SJSA1 (cell line): Measurements from ENCODE around the gene KCNH1. TPM values are rescaled to one million over a fixed set of nuclear protein-coding genes. Genes with fewer than 3 reads are reported as not detected.

Source experiments
- DNase-seq, 2 experiments: peaks; one replicate each; pipeline ENCODE4 v3.0.0-alpha.2; 2015 to 2020; ENCODE audit warnings: low spot score in 2 of 2, low read depth in 1 of 2
- H3K27ac ChIP-seq: fragments of 250-450 bp; sonication (Bioruptor Pico); 2 replicates; pipeline ENCODE4 v1.5.1; 2020; ENCODE audit warnings: mild to moderate bottlenecking, moderate library complexity
- H3K27me3 ChIP-seq: fragments of 250-450 bp; sonication (Bioruptor Pico); replicated peaks from 2 replicates; pipeline ENCODE4 v1.5.1; 2020; ENCODE audit warnings: mild to moderate bottlenecking, moderate library complexity
- H3K36me3 ChIP-seq: fragments of 250-450 bp; sonication (Bioruptor Pico); 2 replicates; pipeline ENCODE4 v1.5.1; 2020; ENCODE audit warnings: mild to moderate bottlenecking
- H3K4me1 ChIP-seq: fragments of 250-450 bp; sonication (Bioruptor Pico); replicated peaks from 2 replicates; pipeline ENCODE4 v1.6.1; 2021; ENCODE audit warnings: mild to moderate bottlenecking
- H3K4me3 ChIP-seq: fragments of 250-450 bp; sonication (Bioruptor Pico); 2 replicates; pipeline ENCODE4 v1.5.1; 2020; ENCODE audit warnings: mild to moderate bottlenecking
- H3K9me3 ChIP-seq: fragments of 250-450 bp; sonication (Bioruptor Pico); replicated peaks from 2 replicates; pipeline ENCODE4 v1.5.1; 2020; ENCODE audit warnings: mild to moderate bottlenecking
- total RNA-seq: library from RNA; depleted of rRNA; stranded (reverse); fragments of >200 nt; shearing (Covaris generic); gene quantifications from 2 replicates; pipeline ENCODE4 v1.2.3, GENCODE V29; 2014

KCNH1 gene
- total RNA-seq, 1 experiment from 2014 or later: 0.58 TPM

DNA sequence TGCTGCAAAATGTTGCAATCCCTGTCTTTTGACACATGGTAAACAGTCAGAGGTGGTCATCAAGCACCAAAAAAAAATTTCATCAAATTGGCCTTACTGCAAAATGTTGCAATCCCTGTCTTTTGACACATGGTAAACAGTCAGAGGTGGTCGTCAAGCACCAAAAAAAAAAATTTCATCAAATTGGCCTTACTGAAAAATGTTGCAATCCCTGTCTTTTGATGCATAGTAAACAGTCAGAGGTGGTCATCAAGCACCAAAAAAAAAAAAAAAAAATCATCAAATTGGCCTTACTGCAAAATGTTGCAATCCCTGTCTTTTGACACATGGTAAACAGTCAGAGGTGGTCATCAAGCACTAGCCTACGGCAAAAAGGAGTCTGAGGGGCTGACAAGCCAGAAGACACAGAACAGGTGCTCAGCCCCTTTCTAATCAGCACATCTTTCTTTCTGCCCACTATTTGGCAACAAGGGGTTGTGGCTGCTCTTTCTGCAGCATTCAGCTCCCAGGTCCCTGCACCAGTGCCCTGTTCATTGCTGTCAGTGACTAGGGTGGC is 223.8 kb downstream of the KCNH1 start:
- H3K27ac ChIP-seq: no peak overlapping the region
- DNase-seq: no peak
- no peaks in the 10 kb centered on the region for H3K4me1 ChIP-seq
- no peaks in the 10 kb centered on the region for H3K36me3 ChIP-seq
- no peak overlapping the region for H3K4me3 ChIP-seq
- no peaks in the 10 kb centered on the region for H3K9me3 ChIP-seq
- H3K27me3 ChIP-seq: peaks cover 3% of the 10 kb centered on the region; the same call in 1 of the 2 replicates

- Histone ChIP-seq H3K4me1 (no peaks in the 10 kb centered on the region), H3K27me3 (peaks cover 3% of the 10 kb centered on the region; the same call in 1 of the 2 replicates), H3K27ac (no peak overlapping the region), H3K4me3 (no peak overlapping the region), H3K36me3 (no peaks in the 10 kb centered on the region), H3K9me3 (no peaks in the 10 kb centered on the region)
- no peak for DNase-seq
These were observed 225.2 kb downstream of the KCNH1 start for GRCh38 chr1:210908791-210909190.

- Histone ChIP-seq H3K9me3 (no peaks in the 10 kb centered on the region), H3K4me1 (no peaks in the 10 kb centered on the region), H3K27ac (no peak overlapping the region), H3K4me3 (no peak overlapping the region), H3K36me3 (no peaks in the 10 kb centered on the region), H3K27me3 (peaks cover 3% of the 10 kb centered on the region; the same call in 1 of the 2 replicates)
- no peak for DNase-seq
These were observed 225.7 kb downstream of the KCNH1 start for GRCh38 chr1:210908257-210908656.

DNA sequence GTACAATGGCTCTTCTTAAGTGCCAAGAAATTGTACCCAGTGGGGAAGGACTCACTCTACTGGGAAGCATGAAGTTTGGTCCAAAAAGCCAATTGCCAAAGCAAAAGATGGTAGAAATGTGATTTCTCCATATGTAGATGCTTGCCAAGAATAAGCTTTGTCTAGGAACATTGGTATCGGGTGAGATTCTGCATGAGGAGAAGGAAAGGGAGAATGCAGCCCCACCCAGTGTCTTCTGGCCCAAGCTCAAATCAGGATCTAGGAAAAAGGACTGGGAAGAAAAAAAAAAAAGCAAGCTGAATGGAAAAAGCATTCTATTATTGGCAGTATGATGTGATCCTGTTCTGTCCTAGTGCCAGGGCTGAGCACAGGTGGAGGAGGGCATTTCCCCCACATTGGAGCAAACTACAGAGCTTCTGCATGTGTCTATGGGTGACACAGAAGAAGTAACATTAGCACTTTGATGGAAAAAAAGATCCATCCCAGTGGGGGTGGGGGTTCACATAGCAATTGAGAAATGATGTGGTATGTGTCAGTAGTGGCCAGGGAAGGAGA is 226.6 kb downstream of the KCNH1 start:
- Histone ChIP-seq H3K9me3 (no peaks in the 10 kb centered on the region), H3K27me3 (peaks cover 3% of the 10 kb centered on the region; the same call in 1 of the 2 replicates), H3K36me3 (no peaks in the 10 kb centered on the region), H3K4me3 (no peak overlapping the region), H3K27ac (no peak overlapping the region), H3K4me1 (no peaks in the 10 kb centered on the region)
- no peak for DNase-seq

GRCh38 chr1:210905944-210906453 is 227.9 kb downstream of the KCNH1 start:
- DNase-seq: no peak
- Histone ChIP-seq H3K36me3 (no peaks in the 10 kb centered on the region), H3K9me3 (no peaks in the 10 kb centered on the region), H3K4me3 (no peak overlapping the region), H3K27ac (no peak overlapping the region), H3K27me3 (peaks cover 3% of the 10 kb centered on the region; the same call in 1 of the 2 replicates), H3K4me1 (no peaks in the 10 kb centered on the region)

DNA sequence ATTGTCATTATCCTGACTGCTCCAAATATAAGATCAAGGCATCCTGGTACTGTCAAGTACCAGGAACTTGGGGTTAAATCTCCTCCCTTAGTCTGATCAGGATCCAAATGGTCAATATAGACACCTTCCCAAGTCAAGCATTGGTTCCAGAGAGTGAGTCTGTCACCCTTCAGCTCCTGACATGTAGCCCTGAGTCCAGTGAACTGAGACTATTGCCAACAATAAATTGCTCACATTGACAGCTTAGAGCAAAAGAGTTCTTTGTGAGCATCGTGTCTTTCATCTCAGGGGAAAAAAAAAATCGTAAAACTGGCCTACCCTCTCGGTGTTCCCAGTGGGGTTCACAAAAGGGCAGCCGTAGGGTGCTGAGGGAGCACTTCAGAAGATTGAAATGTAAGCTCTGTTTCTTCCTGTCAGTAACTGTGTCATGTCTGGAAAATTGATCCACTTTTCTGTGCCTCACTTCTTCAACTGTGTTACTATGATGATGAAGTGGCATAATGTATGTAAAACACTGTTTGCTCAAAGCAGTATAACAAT is 228.5 kb downstream of the KCNH1 start:
- H3K9me3 ChIP-seq: no peaks in the 10 kb centered on the region
- H3K4me1 ChIP-seq: no peaks in the 10 kb centered on the region
- no peak for DNase-seq
- no peaks in the 10 kb centered on the region for H3K36me3 ChIP-seq
- no peak overlapping the region for H3K4me3 ChIP-seq
- H3K27me3 ChIP-seq: peaks cover 3% of the 10 kb centered on the region; the same call in 1 of the 2 replicates
- H3K27ac ChIP-seq: no peak overlapping the region

GRCh38 chr1:210901981-210902770 is 231.8 kb downstream of the KCNH1 start:
- no peaks in the 10 kb centered on the region for H3K36me3 ChIP-seq
- H3K27me3 ChIP-seq: peaks cover 3% of the 10 kb centered on the region; the same call in 1 of the 2 replicates
- DNase-seq: no peak
- H3K9me3 ChIP-seq: no peaks in the 10 kb centered on the region
- H3K4me3 ChIP-seq: no peak overlapping the region
- no peaks in the 10 kb centered on the region for H3K4me1 ChIP-seq
- H3K27ac ChIP-seq: no peak overlapping the region

GRCh38 chr1:210900820-210901219 is 233.1 kb downstream of the KCNH1 start:
- Histone ChIP-seq H3K36me3 (no peaks in the 10 kb centered on the region), H3K27me3 (no peaks in the 10 kb centered on the region; the same call in 1 of the 2 replicates), H3K27ac (no peak overlapping the region), H3K9me3 (no peaks in the 10 kb centered on the region), H3K4me1 (no peaks in the 10 kb centered on the region), H3K4me3 (no peak overlapping the region)
- DNase-seq: no peak

- no peak for DNase-seq
- H3K9me3 ChIP-seq: no peaks in the 10 kb centered on the region
- no peaks in the 10 kb centered on the region for H3K4me1 ChIP-seq
- no peak overlapping the region for H3K4me3 ChIP-seq
- H3K27ac ChIP-seq: no peak overlapping the region
- no peaks in the 10 kb centered on the region for H3K36me3 ChIP-seq
- no peaks in the 10 kb centered on the region; the same call in 1 of the 2 replicates for H3K27me3 ChIP-seq
These were observed 233.9 kb downstream of the KCNH1 start for GRCh38 chr1:210900079-210900478.

GRCh38 chr1:210899676-210900075 is 234.3 kb downstream of the KCNH1 start:
- Histone ChIP-seq H3K4me1 (no peaks in the 10 kb centered on the region), H3K36me3 (no peaks in the 10 kb centered on the region), H3K9me3 (no peaks in the 10 kb centered on the region), H3K4me3 (no peak overlapping the region), H3K27ac (no peak overlapping the region), H3K27me3 (no peaks in the 10 kb centered on the region; the same call in 1 of the 2 replicates)
- DNase-seq: no peak

DNA sequence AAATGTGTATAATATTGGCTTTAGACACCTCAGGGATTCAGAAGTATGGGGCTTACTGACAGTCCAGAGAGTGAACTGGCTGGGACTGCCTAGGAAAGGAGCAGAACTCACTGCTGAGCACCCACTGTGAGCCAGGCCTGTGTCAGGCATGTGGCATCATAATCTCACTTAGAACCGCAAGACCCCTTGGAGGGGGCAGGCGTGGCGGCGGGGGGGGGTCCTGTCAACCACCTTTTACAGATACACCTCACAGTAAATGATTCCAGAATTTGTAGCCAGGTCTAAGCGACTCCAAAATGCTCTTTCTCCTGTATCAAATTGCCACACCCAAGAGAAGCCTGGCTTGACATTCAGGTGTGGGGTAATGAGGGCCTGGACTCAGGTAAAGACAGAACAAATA is 235.5 kb downstream of the KCNH1 start:
- no peaks in the 10 kb centered on the region; the same call in 1 of the 2 replicates for H3K27me3 ChIP-seq
- no peak overlapping the region for H3K27ac ChIP-seq
- no peak overlapping the region for H3K4me3 ChIP-seq
- H3K4me1 ChIP-seq: no peaks in the 10 kb centered on the region
- DNase-seq: no peak
- no peaks in the 10 kb centered on the region for H3K9me3 ChIP-seq
- no peaks in the 10 kb centered on the region for H3K36me3 ChIP-seq

- H3K27ac ChIP-seq: 0 out of 2 replicates have a peak overlapping the region, but pooled peaks have one; percentile 73
These were observed 250.1 kb downstream of the KCNH1 start for GRCh38 chr1:210883821-210884220.

DNA sequence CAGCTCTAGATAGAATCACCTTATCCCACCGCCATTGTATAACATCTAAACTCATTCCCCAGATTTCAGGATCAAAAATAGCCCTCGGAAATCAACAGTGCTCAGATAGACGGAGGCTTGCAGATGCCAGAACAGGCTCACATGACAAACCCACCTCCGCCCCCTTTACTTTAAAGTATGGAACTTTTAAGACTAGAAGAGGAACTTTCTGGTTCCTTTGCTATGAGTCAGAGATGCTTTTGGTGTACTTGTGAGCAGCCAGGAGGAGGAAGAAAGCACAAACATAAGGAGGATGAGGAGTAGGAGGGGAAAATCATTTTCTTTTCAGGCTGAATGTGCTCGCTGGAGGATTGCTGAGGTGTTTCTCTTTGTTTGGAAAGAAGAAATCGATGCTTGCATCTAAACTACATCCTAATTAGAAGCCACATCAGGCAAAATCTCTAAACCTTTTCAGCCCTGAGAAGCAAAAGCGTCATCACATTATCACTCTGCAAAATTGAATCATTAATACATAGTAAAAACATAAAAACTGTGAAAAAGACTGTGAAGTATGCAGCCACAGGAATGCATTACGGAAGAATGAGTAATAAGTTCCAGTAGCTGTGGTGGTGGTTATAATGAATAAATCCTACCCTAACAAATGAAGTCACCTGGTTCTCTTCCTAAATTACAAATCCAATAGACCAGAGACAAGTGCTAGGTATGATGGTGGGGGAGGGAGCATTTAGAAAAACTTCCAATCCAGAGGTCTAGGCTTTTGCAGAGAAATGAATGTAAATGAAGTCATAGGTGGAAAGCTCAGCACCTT is 251.3 kb downstream of the KCNH1 start:
- DNase-seq: peak; percentile 55 to 81
- no peaks in the 10 kb centered on the region for H3K9me3 ChIP-seq
- no peaks in the 10 kb centered on the region for H3K36me3 ChIP-seq
- no peak overlapping the region for H3K4me3 ChIP-seq
- H3K27ac ChIP-seq: peak overlapping the region; percentile 73
- H3K27me3 ChIP-seq: no peaks in the 10 kb centered on the region
- H3K4me1 ChIP-seq: peaks cover 23% of the 10 kb centered on the region

More at GRCh38 chr1:210883821-210884220, 250.1 kb downstream of the KCNH1 start:
- DNase-seq: peak in 1 of 2 experiments; percentile 9
- no peaks in the 10 kb centered on the region for H3K9me3 ChIP-seq
- H3K4me1 ChIP-seq: peaks cover 23% of the 10 kb centered on the region
- no peaks in the 10 kb centered on the region for H3K27me3 ChIP-seq
- no peak overlapping the region for H3K4me3 ChIP-seq
- H3K36me3 ChIP-seq: no peaks in the 10 kb centered on the region
